Stomach (tissue), 4 donors: Measurements from ENCODE around the gene VGF.

Experiments used
- POLR2A ChIP-seq, 4 donors: fragments of 450-650 bp; IDR thresholded peaks; one replicate each; pipeline ENCODE4 v1.6.1; 2016; ENCODE audit warnings: antibody characterized with exemption in 4 of 4, control low read depth in 2 of 4, mild to moderate bottlenecking in 1 of 4, moderate library complexity in 1 of 4
- POLR2AphosphoS5 ChIP-seq, 3 donors: sonication (generic); formaldehyde crosslinking; IDR thresholded peaks; one replicate each; pipeline ENCODE4 v1.6.1; 2016; ENCODE audit warnings: antibody characterized with exemption in 3 of 3
- TF ChIP-seq, protein P1 (sequence below), 7 experiments: fragments of 450-650 bp in 4 of 7; fragments of 200-600 bp in 3 of 7; sonication (generic) in 3 of 7; IDR thresholded peaks; one replicate each; pipeline ENCODE4 v1.5.1; 2016 to 2019; ENCODE audit warnings: antibody characterized with exemption in 7 of 7, control low read depth in 2 of 7, mild to moderate bottlenecking in 1 of 7

DNA sequence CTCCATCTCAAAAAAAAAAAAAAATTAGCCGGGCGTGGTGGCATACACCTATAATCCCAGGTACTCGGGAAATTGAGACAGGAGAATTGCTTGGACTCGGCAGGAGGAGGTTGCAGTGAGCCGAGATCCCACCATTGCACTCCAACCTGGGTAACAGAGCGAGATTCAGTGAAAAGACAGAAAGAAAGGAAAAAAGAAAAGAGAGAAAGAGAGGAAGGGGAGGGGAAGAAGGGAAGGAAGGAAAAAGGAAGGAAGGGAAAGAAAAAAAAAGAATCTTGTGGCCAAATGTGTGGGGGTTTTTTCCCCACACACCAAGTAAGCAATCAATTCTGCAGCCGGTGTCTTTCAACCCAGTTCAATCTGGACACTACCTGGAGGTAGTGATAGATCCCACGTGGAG, 23.7 kb upstream of the VGF start:
- TF ChIP-seq, protein P1, sequence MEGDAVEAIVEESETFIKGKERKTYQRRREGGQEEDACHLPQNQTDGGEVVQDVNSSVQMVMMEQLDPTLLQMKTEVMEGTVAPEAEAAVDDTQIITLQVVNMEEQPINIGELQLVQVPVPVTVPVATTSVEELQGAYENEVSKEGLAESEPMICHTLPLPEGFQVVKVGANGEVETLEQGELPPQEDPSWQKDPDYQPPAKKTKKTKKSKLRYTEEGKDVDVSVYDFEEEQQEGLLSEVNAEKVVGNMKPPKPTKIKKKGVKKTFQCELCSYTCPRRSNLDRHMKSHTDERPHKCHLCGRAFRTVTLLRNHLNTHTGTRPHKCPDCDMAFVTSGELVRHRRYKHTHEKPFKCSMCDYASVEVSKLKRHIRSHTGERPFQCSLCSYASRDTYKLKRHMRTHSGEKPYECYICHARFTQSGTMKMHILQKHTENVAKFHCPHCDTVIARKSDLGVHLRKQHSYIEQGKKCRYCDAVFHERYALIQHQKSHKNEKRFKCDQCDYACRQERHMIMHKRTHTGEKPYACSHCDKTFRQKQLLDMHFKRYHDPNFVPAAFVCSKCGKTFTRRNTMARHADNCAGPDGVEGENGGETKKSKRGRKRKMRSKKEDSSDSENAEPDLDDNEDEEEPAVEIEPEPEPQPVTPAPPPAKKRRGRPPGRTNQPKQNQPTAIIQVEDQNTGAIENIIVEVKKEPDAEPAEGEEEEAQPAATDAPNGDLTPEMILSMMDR (IDR thresholded peaks at IDR 0.05), result no peak
- no peak for TF ChIP-seq POLR2AphosphoS5 (IDR thresholded peaks at IDR 0.05)
- TF ChIP-seq POLR2A (IDR thresholded peaks at IDR 0.05), result no peak
